DND-41 (cell line): Measurements from ENCODE around the gene PITPNM3.

Experiments
- ATAC-seq: fragments of 200-7000 bp; cut with Tn5 transposase; 3 replicates; pipeline ENCODE4 v1.9.1; 2021; ENCODE audit warnings: low read depth; ENCODE audit not compliant: insufficient read depth
- DNase-seq: peaks from one replicate; pipeline ENCODE4 v3.0.0-alpha.2; 2020
- H2AFZ ChIP-seq: 2 replicates; pipeline ENCODE4 v1.6.0; 2012; ENCODE audit warnings: low read depth, low read length
- H3K27ac ChIP-seq: 2 replicates; pipeline ENCODE4 v1.5.1; 2012; ENCODE audit warnings: low read length, inconsistent platforms
- H3K27me3 ChIP-seq: fragments of 200-600 bp; sonication (generic); 2 replicates; pipeline ENCODE4 v1.6.0; 2012; ENCODE audit warnings: low read length, mild to moderate bottlenecking, inconsistent platforms; ENCODE audit not compliant: insufficient read depth, poor library complexity
- H3K36me3 ChIP-seq: 2 replicates; pipeline ENCODE4 v1.5.1; 2012; ENCODE audit warnings: low read length, inconsistent platforms; ENCODE audit not compliant: insufficient read depth
- H3K4me1 ChIP-seq: 2 replicates; pipeline ENCODE4 v1.5.1; 2012; ENCODE audit warnings: mild to moderate bottlenecking, low read length; ENCODE audit not compliant: insufficient read depth
- H3K4me2 ChIP-seq: 2 replicates; pipeline ENCODE4 v1.6.0; 2012; ENCODE audit warnings: mild to moderate bottlenecking, moderate library complexity, low read length, inconsistent platforms; ENCODE audit not compliant: insufficient read depth
- H3K4me3 ChIP-seq, 2 experiments: fragments of 200-600 bp in 1 of 2; shearing (Covaris generic) in 1 of 2; 2 replicates each; pipeline ENCODE4 v1.5.1; 2012 to 2016; ENCODE audit warnings: inconsistent platforms in 2 of 2, low read length in 2 of 2, mild to moderate bottlenecking in 2 of 2, low read depth in 1 of 2, moderate library complexity in 1 of 2
- H3K79me2 ChIP-seq: 2 replicates; pipeline ENCODE4 v1.6.0; 2012; ENCODE audit warnings: low read length, inconsistent platforms; ENCODE audit not compliant: insufficient read depth
- H3K9ac ChIP-seq: 2 replicates; pipeline ENCODE4 v1.6.0; 2012; ENCODE audit warnings: low read depth, mild to moderate bottlenecking, inconsistent platforms, low read length, moderate library complexity
- H3K9me3 ChIP-seq: 2 replicates; pipeline ENCODE4 v1.5.1; 2012; ENCODE audit warnings: low read length, moderate library complexity, mild to moderate bottlenecking, inconsistent platforms; ENCODE audit not compliant: insufficient read depth, severe bottlenecking
- H4K20me1 ChIP-seq: 2 replicates; pipeline ENCODE4 v1.6.0; 2012; ENCODE audit warnings: low read length; ENCODE audit not compliant: insufficient read depth
- CTCF ChIP-seq: IDR thresholded peaks from 2 replicates; pipeline ENCODE4 v1.5.1; 2012; ENCODE audit warnings: borderline replicate concordance, low read length, moderate library complexity, mild to moderate bottlenecking; ENCODE audit not compliant: poor library complexity, severe bottlenecking; ENCODE audit errors: extremely low read depth
- EZH2 ChIP-seq: IDR thresholded peaks from 3 replicates; pipeline ENCODE4 v1.6.1; 2012; ENCODE audit warnings: borderline replicate concordance, low read depth, mild to moderate bottlenecking, moderate library complexity, low read length, inconsistent platforms; ENCODE audit not compliant: severe bottlenecking

PITPNM3 gene

DNA sequence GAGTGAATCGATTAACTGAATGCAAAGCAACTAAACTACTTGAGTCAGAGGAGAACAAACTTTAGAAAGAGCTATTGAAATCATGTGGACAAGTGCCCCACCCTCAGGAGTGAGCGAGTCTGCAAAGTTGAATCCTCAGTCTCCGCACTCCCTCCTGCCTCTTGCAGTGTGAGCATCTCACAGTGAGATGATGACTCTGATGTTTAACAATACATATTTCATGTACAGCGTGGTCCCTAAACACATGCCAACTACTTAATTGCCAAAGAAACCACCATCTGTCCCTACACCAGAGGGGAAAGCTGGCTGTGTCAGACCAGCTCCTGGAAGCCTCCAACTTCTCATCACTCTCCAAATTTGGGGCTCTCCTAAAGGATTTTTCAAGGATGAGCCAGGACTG, 80.9 kb downstream of the PITPNM3 start:
- no peak overlapping the region for H3K27ac ChIP-seq
- no peak overlapping the region for H2AFZ ChIP-seq
- peaks cover 3% of the 10 kb centered on the region for H4K20me1 ChIP-seq
- H3K4me3 ChIP-seq: no peak overlapping the region
- H3K36me3 ChIP-seq: no peaks in the 10 kb centered on the region
- no peaks in the 10 kb centered on the region for H3K9me3 ChIP-seq
- DNase-seq (no peak), ATAC-seq (no peak)
- H3K9ac ChIP-seq: no peak overlapping the region
- no peaks in the 10 kb centered on the region for H3K79me2 ChIP-seq
- H3K4me2 ChIP-seq: no peak overlapping the region
- H3K4me1 ChIP-seq: no peaks in the 10 kb centered on the region
- no peaks in the 10 kb centered on the region for H3K27me3 ChIP-seq
- TF ChIP-seq CTCF (no peak), EZH2 (no peak)

GRCh38 chr17:6474906-6475305, 81.4 kb downstream of the PITPNM3 start:
- TF ChIP-seq EZH2 (no peak), CTCF (no peak)
- Histone ChIP-seq H3K27ac (no peak overlapping the region), H3K4me3 (no peak overlapping the region), H3K4me1 (no peaks in the 10 kb centered on the region), H3K9ac (no peak overlapping the region), H3K9me3 (no peaks in the 10 kb centered on the region), H2AFZ (no peak overlapping the region), H3K27me3 (no peaks in the 10 kb centered on the region), H3K36me3 (no peaks in the 10 kb centered on the region), H4K20me1 (peaks cover 3% of the 10 kb centered on the region), H3K4me2 (no peak overlapping the region), H3K79me2 (no peaks in the 10 kb centered on the region)
- ATAC-seq: no peak
- no peak for DNase-seq

DNA sequence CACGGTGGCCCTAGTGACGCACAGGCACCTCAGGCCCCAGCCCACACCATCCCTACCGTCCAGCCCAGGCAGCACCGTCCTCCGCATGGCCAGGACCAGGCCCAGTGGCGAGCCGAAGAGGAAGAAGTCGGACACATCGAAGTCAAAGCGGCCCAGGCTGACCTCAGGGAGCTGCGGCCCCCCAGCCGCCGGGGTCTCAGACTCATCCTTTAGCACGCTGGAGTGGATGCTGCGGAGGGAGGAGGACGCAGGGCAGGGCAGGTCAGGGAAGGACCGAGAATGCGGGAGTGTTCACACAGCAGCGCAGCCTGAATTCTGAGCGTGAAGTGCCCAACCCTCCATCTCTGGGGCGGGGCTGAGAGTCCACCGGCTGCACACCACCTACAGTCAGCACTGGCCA, 82.0 kb downstream of the PITPNM3 start:
- no peak overlapping the region for H3K4me2 ChIP-seq
- no peak overlapping the region for H3K27ac ChIP-seq
- DNase-seq: no peak
- H4K20me1 ChIP-seq: peaks cover 3% of the 10 kb centered on the region
- H3K79me2 ChIP-seq: no peaks in the 10 kb centered on the region
- H3K9ac ChIP-seq: no peak overlapping the region
- no peak for ATAC-seq
- H3K4me3 ChIP-seq: no peak overlapping the region
- no peaks in the 10 kb centered on the region for H3K9me3 ChIP-seq
- no peaks in the 10 kb centered on the region for H3K36me3 ChIP-seq
- H3K4me1 ChIP-seq: no peaks in the 10 kb centered on the region
- H2AFZ ChIP-seq: no peak overlapping the region
- TF ChIP-seq EZH2 (no peak), CTCF (no peak)
- H3K27me3 ChIP-seq: no peaks in the 10 kb centered on the region
